Measurements from ENCODE around the gene SH2D3A. TPM values are rescaled to one million over a fixed set of nuclear protein-coding genes. Genes with fewer than 3 reads are reported as not detected.
A peak's percentile ranks its signal among the peaks of the same experiment; 100 is the strongest.
"Not testable (repeated sequence)": the region's sequence is repeated elsewhere in the genome, so short reads cannot be mapped to it uniquely, and the experiment has no call there.

SH2D3A gene
- total RNA-seq (2014; rRNA removed; shearing (Covaris generic)): 0.32 and 0.34 TPM in 2 replicates
- polyA plus RNA-seq (2015; cell fraction: cytosol; rRNA removed): 1.3 and 1.5 TPM in 2 replicates
- 1.3 and 3.5 TPM in 2 replicates for polyA plus RNA-seq (2015; cell fraction: nucleus; rRNA removed)

GRCh38 chr19:6767357-6768235, at the start of gene SH2D3A:
Gene SH2D3A (minus strand): TSS chr19:6767435. CDS start chr19:6763748, 3,687 bp downstream.
- in situ Hi-C loops (cut with HindIII; ENCODE audit: low pct_unique_long_range_greater_than_20kb, low sequenced_read_pairs): no loop called here
- DNase-seq (ENCODE audit: low read depth, low spot score): peak; percentile 79

- DNase-seq (ENCODE audit: low read depth, low spot score): no peak
Observed at GRCh38 chr19:6813659-6814058, 46.4 kb upstream of the SH2D3A start.

GRCh38 chr19:6812612-6813011, 45.4 kb upstream of the SH2D3A start:
- DNase-seq (ENCODE audit: low read depth, low spot score): no peak
- in situ Hi-C loops (cut with HindIII; ENCODE audit: low pct_unique_long_range_greater_than_20kb, low sequenced_read_pairs): no loop called here

More at GRCh38 chr19:6813659-6814058, 46.4 kb upstream of the SH2D3A start:
- in situ Hi-C loops (cut with HindIII; ENCODE audit: low pct_unique_long_range_greater_than_20kb, low sequenced_read_pairs): no loop called here

GRCh38 chr19:6811906-6812305, 44.7 kb upstream of the SH2D3A start:
- DNase-seq (ENCODE audit: low read depth, low spot score): peak; percentile 69

GRCh38 chr19:6811378-6811777, 44.1 kb upstream of the SH2D3A start:
- in situ Hi-C loops (cut with HindIII; ENCODE audit: low pct_unique_long_range_greater_than_20kb, low sequenced_read_pairs): no loop called here
- DNase-seq (ENCODE audit: low read depth, low spot score): no peak

More at GRCh38 chr19:6811906-6812305, 44.7 kb upstream of the SH2D3A start:
- in situ Hi-C loops (cut with HindIII; ENCODE audit: low pct_unique_long_range_greater_than_20kb, low sequenced_read_pairs): no loop called here

GRCh38 chr19:6809262-6809661, 42.0 kb upstream of the SH2D3A start:
- in situ Hi-C loops (cut with HindIII; ENCODE audit: low pct_unique_long_range_greater_than_20kb, low sequenced_read_pairs): no loop called here

GRCh38 chr19:6808494-6808893, 41.3 kb upstream of the SH2D3A start:
- in situ Hi-C loops (cut with HindIII; ENCODE audit: low pct_unique_long_range_greater_than_20kb, low sequenced_read_pairs): no loop called here
- no peak for DNase-seq (ENCODE audit: low read depth, low spot score)

More at GRCh38 chr19:6809262-6809661, 42.0 kb upstream of the SH2D3A start:
- no peak for DNase-seq (ENCODE audit: low read depth, low spot score)

- DNase-seq (ENCODE audit: low read depth, low spot score): no peak
- in situ Hi-C loops (cut with HindIII; ENCODE audit: low pct_unique_long_range_greater_than_20kb, low sequenced_read_pairs): no loop called here
Observed at GRCh38 chr19:6807291-6807690, 40.1 kb upstream of the SH2D3A start.

GRCh38 chr19:6806488-6806887, 39.3 kb upstream of the SH2D3A start:
- DNase-seq (ENCODE audit: low read depth, low spot score): peak; percentile 32
- in situ Hi-C loops (cut with HindIII; ENCODE audit: low pct_unique_long_range_greater_than_20kb, low sequenced_read_pairs): no loop called here

- in situ Hi-C loops (cut with HindIII; ENCODE audit: low pct_unique_long_range_greater_than_20kb, low sequenced_read_pairs): no loop called here
- DNase-seq (ENCODE audit: low read depth, low spot score): no peak
Observed at GRCh38 chr19:6803036-6803404, 35.8 kb upstream of the SH2D3A start.

GRCh38 chr19:6802336-6803035, 35.3 kb upstream of the SH2D3A start:
- in situ Hi-C loops (cut with HindIII; ENCODE audit: low pct_unique_long_range_greater_than_20kb, low sequenced_read_pairs): no loop called here
- no peak for DNase-seq (ENCODE audit: low read depth, low spot score)

- in situ Hi-C loops (cut with HindIII; ENCODE audit: low pct_unique_long_range_greater_than_20kb, low sequenced_read_pairs): no loop called here
- no peak for DNase-seq (ENCODE audit: low read depth, low spot score)
Observed at GRCh38 chr19:6801485-6802086, 34.4 kb upstream of the SH2D3A start.

GRCh38 chr19:6800991-6801484, 33.8 kb upstream of the SH2D3A start:
- in situ Hi-C loops (cut with HindIII; ENCODE audit: low pct_unique_long_range_greater_than_20kb, low sequenced_read_pairs): no loop called here
- DNase-seq (ENCODE audit: low read depth, low spot score): no peak

GRCh38 chr19:6800160-6800790, 33.0 kb upstream of the SH2D3A start:
- in situ Hi-C loops (cut with HindIII; ENCODE audit: low pct_unique_long_range_greater_than_20kb, low sequenced_read_pairs): not testable (repeated sequence)

GRCh38 chr19:6797646-6798045, 30.4 kb upstream of the SH2D3A start:
- in situ Hi-C loops (cut with HindIII; ENCODE audit: low pct_unique_long_range_greater_than_20kb, low sequenced_read_pairs): no loop called here
- no peak for DNase-seq (ENCODE audit: low read depth, low spot score)

More at GRCh38 chr19:6800160-6800790, 33.0 kb upstream of the SH2D3A start:
- not testable (repeated sequence) for DNase-seq (ENCODE audit: low read depth, low spot score)

- in situ Hi-C loops (cut with HindIII; ENCODE audit: low pct_unique_long_range_greater_than_20kb, low sequenced_read_pairs): no loop called here
- DNase-seq (ENCODE audit: low read depth, low spot score): no peak
Observed at GRCh38 chr19:6796278-6796677, 29.0 kb upstream of the SH2D3A start.

GRCh38 chr19:6794686-6795431, 27.6 kb upstream of the SH2D3A start:
- in situ Hi-C loops (cut with HindIII; ENCODE audit: low pct_unique_long_range_greater_than_20kb, low sequenced_read_pairs): no loop called here
- no peak for DNase-seq (ENCODE audit: low read depth, low spot score)

Data from SK-MEL-5 (cell line).